Neural cell (in vitro differentiated cells): ENCODE results near the gene CPLANE1. TPM values are rescaled to one million over a fixed set of nuclear protein-coding genes. Genes with fewer than 3 reads are reported as not detected.

Experiments used
- H2AFZ ChIP-seq: fragments of 200-600, 300-800 bp; sonication (generic), shearing (Covaris generic); 2 replicates; pipeline ENCODE4 v1.6.0; 2014; ENCODE audit warnings: low read depth, mild to moderate bottlenecking, antibody characterized with exemption, low read length, moderate library complexity
- H3F3A ChIP-seq: fragments of 200-600 bp; shearing (Covaris generic); 2 replicates; pipeline ENCODE4 v1.6.1; 2016; ENCODE audit warnings: mild to moderate bottlenecking, moderate library complexity, mixed read lengths, antibody characterized with exemption, low read length; ENCODE audit not compliant: insufficient read depth, poor library complexity, severe bottlenecking
- H3K27ac ChIP-seq: fragments of 200-600, 300-800 bp; sonication (generic), shearing (Covaris generic); 2 replicates; pipeline ENCODE4 v1.5.1; 2014; ENCODE audit warnings: mild to moderate bottlenecking, low read length, moderate library complexity
- H3K27me3 ChIP-seq: fragments of 300-800, 200-600 bp; sonication (generic), shearing (Covaris generic); 2 replicates; pipeline ENCODE4 v1.6.0; 2014; ENCODE audit warnings: mild to moderate bottlenecking, low read depth, low read length, moderate library complexity; ENCODE audit not compliant: insufficient read depth
- H3K36me3 ChIP-seq: fragments of 300-800, 200-600 bp; sonication (generic), shearing (Covaris generic); 2 replicates; pipeline ENCODE4 v1.5.1; 2014; ENCODE audit warnings: mild to moderate bottlenecking, antibody characterized with exemption, low read length, moderate library complexity; ENCODE audit not compliant: insufficient read depth
- H3K4me2 ChIP-seq: fragments of 300-800, 200-600 bp; sonication (generic), shearing (Covaris generic); 2 replicates; pipeline ENCODE4 v1.6.0; 2014; ENCODE audit warnings: mild to moderate bottlenecking, low read length
- H3K4me3 ChIP-seq: fragments of 300-800, 200-600 bp; sonication (generic), shearing (Covaris generic); 2 replicates; pipeline ENCODE4 v1.5.1; 2014; ENCODE audit warnings: mild to moderate bottlenecking, low read length, moderate library complexity
- H3K79me2 ChIP-seq: fragments of 200-600 bp; shearing (Covaris generic); replicated peaks from 2 replicates; pipeline ENCODE4 v1.6.0; 2014; ENCODE audit warnings: mild to moderate bottlenecking, low read length, moderate library complexity; ENCODE audit not compliant: insufficient read depth
- H3K9ac ChIP-seq: fragments of 300-800, 200-600 bp; sonication (generic), shearing (Covaris generic); 2 replicates; pipeline ENCODE4 v1.6.1; 2016; ENCODE audit warnings: mild to moderate bottlenecking, low read length, mixed read lengths
- H3K9me2 ChIP-seq: fragments of 200-600 bp; shearing (Covaris generic); 2 replicates; pipeline ENCODE4 v1.6.1; 2016; ENCODE audit warnings: mild to moderate bottlenecking, low read length, mixed read lengths; ENCODE audit not compliant: insufficient read depth
- H3K9me3 ChIP-seq: fragments of 200-600, 300-800 bp; sonication (generic), shearing (Covaris generic); 2 replicates; pipeline ENCODE4 v1.6.1; 2016; ENCODE audit warnings: mild to moderate bottlenecking, mixed run types, low read length, moderate library complexity, mixed read lengths
- H4K20me1 ChIP-seq: fragments of 200-600 bp; shearing (Covaris generic); 2 replicates; pipeline ENCODE4 v1.6.1; 2016; ENCODE audit warnings: mild to moderate bottlenecking, mixed run types; ENCODE audit not compliant: insufficient read depth
- EP300 ChIP-seq: fragments of 450-650 bp; conservative IDR thresholded peaks from 2 replicates; pipeline ENCODE4 v1.6.1; 2014; ENCODE audit warnings: antibody characterized with exemption, mild to moderate bottlenecking, moderate library complexity; ENCODE audit not compliant: poor library complexity, severe bottlenecking
- EZH2 ChIP-seq: fragments of 200-600, 300-800 bp; shearing (Covaris generic), sonication (generic); IDR thresholded peaks from 2 replicates; pipeline ENCODE4 v1.6.1; 2014; ENCODE audit warnings: antibody characterized with exemption, low read length, borderline replicate concordance, mild to moderate bottlenecking; ENCODE audit not compliant: insufficient read depth, poor library complexity, severe bottlenecking
- MXI1 ChIP-seq: fragments of 450-650 bp; conservative IDR thresholded peaks from 2 replicates; pipeline ENCODE4 v1.6.1; 2014; ENCODE audit warnings: antibody characterized with exemption, mild to moderate bottlenecking; ENCODE audit not compliant: poor library complexity, severe bottlenecking
- POLR2AphosphoS5 ChIP-seq: IDR thresholded peaks from 2 replicates; pipeline ENCODE4 v1.6.1; 2012
- RAD21 ChIP-seq: fragments of 450-650 bp; conservative IDR thresholded peaks from 2 replicates; pipeline ENCODE4 v1.6.1; 2014; ENCODE audit warnings: antibody characterized with exemption, mild to moderate bottlenecking, moderate library complexity
- SMC3 ChIP-seq: fragments of 450-650 bp; conservative IDR thresholded peaks from 2 replicates; pipeline ENCODE4 v1.6.1; 2014; ENCODE audit warnings: antibody characterized with exemption, mild to moderate bottlenecking, moderate library complexity; ENCODE audit not compliant: poor library complexity
- TAF1 ChIP-seq: IDR thresholded peaks from 2 replicates; pipeline ENCODE4 v1.6.1; 2012; ENCODE audit warnings: low read depth
- polyA plus RNA-seq: library from polyadenylated mRNA; depleted of rRNA; stranded (reverse); fragments of >200 nt; gene quantifications from 2 replicates; pipeline ENCODE4 v1.2.3, GENCODE V29; 2014
- TF ChIP-seq, protein P1 (sequence below): fragments of 450-650 bp; IDR thresholded peaks from 2 replicates; pipeline ENCODE4 v1.5.1; 2014; ENCODE audit warnings: antibody characterized with exemption, mild to moderate bottlenecking, moderate library complexity; ENCODE audit not compliant: poor library complexity, severe bottlenecking
- TF ChIP-seq, protein P2 (sequence below): IDR thresholded peaks from 2 replicates; pipeline ENCODE4 v1.6.1; 2012; ENCODE audit warnings: borderline replicate concordance

The CPLANE1 gene
- polyA plus RNA-seq, 1 donor from 2014 or later: 26.0 TPM

DNA sequence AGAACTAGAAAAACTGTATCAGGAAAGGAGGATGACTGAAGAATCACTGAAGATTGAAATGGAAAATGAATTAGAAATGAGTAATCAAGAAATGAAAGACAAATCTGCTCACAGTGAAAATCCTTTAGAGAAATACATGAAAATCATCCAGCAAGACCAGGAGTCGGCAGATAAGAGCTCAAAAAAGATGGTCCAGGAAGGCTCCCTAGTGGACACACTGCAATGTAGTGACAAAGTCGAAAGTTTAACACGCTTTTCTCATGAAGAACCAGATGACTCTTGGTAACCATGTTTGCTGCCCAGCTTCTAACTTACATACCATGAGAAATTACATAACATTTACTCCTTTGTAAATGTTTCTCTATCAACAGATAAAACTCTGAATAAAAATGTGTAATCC, 37.1 kb downstream of the CPLANE1 start:
- H3K27ac ChIP-seq: no peak overlapping the region
- no peak overlapping the region for H3K9ac ChIP-seq
- H3K9me2 ChIP-seq: no peaks in the 10 kb centered on the region
- peaks cover 8% of the 10 kb centered on the region for H3K36me3 ChIP-seq
- no peak overlapping the region for H3K4me3 ChIP-seq
- H4K20me1 ChIP-seq: no peaks in the 10 kb centered on the region
- H3K4me2 ChIP-seq: no peak overlapping the region
- no peak overlapping the region for H2AFZ ChIP-seq
- TF ChIP-seq EP300: no peak
- TF ChIP-seq RAD21: no peak
- no peak for TF ChIP-seq POLR2AphosphoS5
- TF ChIP-seq, protein P1, sequence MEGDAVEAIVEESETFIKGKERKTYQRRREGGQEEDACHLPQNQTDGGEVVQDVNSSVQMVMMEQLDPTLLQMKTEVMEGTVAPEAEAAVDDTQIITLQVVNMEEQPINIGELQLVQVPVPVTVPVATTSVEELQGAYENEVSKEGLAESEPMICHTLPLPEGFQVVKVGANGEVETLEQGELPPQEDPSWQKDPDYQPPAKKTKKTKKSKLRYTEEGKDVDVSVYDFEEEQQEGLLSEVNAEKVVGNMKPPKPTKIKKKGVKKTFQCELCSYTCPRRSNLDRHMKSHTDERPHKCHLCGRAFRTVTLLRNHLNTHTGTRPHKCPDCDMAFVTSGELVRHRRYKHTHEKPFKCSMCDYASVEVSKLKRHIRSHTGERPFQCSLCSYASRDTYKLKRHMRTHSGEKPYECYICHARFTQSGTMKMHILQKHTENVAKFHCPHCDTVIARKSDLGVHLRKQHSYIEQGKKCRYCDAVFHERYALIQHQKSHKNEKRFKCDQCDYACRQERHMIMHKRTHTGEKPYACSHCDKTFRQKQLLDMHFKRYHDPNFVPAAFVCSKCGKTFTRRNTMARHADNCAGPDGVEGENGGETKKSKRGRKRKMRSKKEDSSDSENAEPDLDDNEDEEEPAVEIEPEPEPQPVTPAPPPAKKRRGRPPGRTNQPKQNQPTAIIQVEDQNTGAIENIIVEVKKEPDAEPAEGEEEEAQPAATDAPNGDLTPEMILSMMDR: no peak
- no peak for TF ChIP-seq MXI1
- TF ChIP-seq SMC3: no peak
- no peak for TF ChIP-seq EZH2
- TF ChIP-seq, protein P2, sequence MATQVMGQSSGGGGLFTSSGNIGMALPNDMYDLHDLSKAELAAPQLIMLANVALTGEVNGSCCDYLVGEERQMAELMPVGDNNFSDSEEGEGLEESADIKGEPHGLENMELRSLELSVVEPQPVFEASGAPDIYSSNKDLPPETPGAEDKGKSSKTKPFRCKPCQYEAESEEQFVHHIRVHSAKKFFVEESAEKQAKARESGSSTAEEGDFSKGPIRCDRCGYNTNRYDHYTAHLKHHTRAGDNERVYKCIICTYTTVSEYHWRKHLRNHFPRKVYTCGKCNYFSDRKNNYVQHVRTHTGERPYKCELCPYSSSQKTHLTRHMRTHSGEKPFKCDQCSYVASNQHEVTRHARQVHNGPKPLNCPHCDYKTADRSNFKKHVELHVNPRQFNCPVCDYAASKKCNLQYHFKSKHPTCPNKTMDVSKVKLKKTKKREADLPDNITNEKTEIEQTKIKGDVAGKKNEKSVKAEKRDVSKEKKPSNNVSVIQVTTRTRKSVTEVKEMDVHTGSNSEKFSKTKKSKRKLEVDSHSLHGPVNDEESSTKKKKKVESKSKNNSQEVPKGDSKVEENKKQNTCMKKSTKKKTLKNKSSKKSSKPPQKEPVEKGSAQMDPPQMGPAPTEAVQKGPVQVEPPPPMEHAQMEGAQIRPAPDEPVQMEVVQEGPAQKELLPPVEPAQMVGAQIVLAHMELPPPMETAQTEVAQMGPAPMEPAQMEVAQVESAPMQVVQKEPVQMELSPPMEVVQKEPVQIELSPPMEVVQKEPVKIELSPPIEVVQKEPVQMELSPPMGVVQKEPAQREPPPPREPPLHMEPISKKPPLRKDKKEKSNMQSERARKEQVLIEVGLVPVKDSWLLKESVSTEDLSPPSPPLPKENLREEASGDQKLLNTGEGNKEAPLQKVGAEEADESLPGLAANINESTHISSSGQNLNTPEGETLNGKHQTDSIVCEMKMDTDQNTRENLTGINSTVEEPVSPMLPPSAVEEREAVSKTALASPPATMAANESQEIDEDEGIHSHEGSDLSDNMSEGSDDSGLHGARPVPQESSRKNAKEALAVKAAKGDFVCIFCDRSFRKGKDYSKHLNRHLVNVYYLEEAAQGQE: no peak
- no peak for TF ChIP-seq TAF1
- H3K9me3 ChIP-seq: no peaks in the 10 kb centered on the region
- H3K27me3 ChIP-seq: no peaks in the 10 kb centered on the region
- no peaks in the 10 kb centered on the region for H3F3A ChIP-seq
- no peaks in the 10 kb centered on the region for H3K79me2 ChIP-seq

DNA sequence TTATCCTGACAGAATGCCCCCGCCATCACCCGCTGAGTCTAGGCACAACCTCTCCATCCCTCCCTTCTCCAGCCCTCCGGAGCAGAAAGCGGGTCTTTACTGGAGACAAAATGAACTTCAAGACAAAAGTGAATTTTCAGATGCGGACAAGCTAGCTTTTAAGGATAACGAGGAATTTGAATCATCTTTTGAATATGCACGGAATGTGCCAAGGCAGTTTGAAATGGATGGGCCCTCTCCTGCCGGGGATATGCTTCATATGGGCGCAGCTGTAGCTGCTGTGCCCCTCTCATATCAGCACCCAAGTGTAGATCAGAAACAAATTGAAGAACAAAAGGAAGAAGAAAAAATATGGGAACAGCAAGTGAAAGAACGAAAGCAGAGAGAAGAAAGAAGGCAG, 37.5 kb downstream of the CPLANE1 start:
- H3K9me2 ChIP-seq: no peaks in the 10 kb centered on the region
- H3K9me3 ChIP-seq: no peaks in the 10 kb centered on the region
- no peak overlapping the region for H3K27ac ChIP-seq
- no peaks in the 10 kb centered on the region for H3F3A ChIP-seq
- H4K20me1 ChIP-seq: no peaks in the 10 kb centered on the region
- no peak overlapping the region for H3K9ac ChIP-seq
- H3K4me3 ChIP-seq: no peak overlapping the region
- H3K27me3 ChIP-seq: no peaks in the 10 kb centered on the region
- no peaks in the 10 kb centered on the region for H3K79me2 ChIP-seq
- H3K36me3 ChIP-seq: peaks cover 8% of the 10 kb centered on the region
- TF ChIP-seq TAF1 (no peak), MXI1 (no peak), EZH2 (no peak), POLR2AphosphoS5 (no peak)
- TF ChIP-seq, protein P1: no peak
- TF ChIP-seq, protein P2: no peak
- no peak overlapping the region for H3K4me2 ChIP-seq
- no peak overlapping the region for H2AFZ ChIP-seq
